ENCODE data around the gene ZDHHC11B.

ZDHHC11B gene

DNA sequence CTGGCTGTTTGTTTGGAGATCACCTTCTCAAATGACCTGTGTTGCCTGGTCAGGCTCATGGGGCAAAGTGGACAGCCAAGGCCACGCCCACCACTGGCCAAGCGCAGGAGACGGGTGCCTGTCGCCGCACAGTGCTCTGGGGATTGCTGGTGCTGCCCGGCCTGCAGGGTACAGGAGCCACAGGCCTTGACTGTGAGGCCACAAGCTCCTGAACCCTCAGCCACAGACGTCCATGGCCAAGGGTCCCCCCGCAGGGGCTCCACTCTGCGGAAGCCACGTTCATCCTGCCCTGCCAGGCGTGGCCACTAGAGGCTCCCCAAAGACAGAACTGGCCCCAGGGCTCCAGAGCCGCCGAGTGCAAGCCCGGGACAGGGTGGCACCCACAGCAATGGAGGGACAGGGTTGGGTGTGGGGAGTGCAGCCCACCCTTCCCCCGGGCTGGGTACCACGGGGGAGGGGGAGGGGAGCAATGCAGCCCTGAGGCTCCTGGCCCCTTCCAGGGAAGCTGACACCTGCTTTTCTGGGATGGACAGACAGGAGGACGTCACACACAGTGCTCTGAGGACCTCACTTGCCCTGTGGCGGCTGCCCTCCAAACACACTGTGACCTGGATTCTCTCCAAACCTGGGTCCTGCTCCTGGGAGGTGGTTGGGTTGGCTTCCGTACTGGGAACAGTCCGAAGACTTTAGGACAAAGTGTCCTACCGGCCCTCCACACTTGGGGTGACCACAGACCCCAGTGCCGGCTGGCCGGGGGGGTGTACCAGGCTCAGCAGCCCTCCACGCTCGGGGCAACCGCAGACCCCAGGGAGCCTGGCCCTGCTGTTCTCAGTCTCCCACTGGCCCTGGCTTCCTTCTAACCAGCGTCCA is 112.8 kb downstream of the ZDHHC11B start:
- no peak for FAIRE-seq

GRCh38 chr5:670396-671270 is 113.9 kb downstream of the ZDHHC11B start:
- no peak for FAIRE-seq

GRCh38 chr5:669842-670395 is 114.6 kb downstream of the ZDHHC11B start:
- no peak for FAIRE-seq

DNA sequence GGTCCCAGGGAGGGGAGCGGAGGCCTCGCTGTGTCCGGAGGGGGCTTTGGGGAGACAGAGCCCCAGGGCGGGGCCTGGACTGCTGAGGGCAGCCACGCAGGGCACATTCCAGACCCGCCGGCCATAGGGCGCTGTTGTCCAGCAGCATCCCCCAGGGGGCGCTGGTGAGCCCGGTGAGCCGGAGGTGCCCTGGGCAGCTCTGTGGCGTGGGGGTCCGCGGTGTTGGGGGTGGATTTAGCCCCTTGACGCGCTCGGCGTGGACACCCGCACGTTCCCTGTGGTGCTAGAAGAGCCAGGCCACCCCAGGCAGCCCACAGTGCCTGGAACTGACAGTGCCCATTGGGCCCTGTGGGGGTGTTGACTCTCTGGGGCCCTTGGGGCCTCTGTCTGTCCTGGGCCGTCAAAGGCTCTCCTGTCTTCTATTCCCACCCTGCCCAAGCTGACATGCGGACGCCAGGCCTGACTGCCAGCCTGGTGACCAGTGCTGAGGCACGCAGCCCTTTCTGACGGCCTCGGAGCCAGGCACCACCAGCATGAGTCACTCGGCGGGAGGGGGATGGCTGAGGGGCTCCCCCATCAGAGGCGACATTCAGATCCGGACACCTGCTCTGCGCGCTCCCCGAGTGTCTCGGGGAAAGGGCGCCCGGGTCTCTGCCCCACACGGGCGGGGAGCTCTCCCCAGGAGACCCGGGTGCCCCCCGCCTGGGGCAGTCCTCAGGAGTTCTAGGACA is 115.3 kb downstream of the ZDHHC11B start:
- FAIRE-seq: no peak

- FAIRE-seq: no peak
These were observed 116.1 kb downstream of the ZDHHC11B start for GRCh38 chr5:668283-668995.

DNA sequence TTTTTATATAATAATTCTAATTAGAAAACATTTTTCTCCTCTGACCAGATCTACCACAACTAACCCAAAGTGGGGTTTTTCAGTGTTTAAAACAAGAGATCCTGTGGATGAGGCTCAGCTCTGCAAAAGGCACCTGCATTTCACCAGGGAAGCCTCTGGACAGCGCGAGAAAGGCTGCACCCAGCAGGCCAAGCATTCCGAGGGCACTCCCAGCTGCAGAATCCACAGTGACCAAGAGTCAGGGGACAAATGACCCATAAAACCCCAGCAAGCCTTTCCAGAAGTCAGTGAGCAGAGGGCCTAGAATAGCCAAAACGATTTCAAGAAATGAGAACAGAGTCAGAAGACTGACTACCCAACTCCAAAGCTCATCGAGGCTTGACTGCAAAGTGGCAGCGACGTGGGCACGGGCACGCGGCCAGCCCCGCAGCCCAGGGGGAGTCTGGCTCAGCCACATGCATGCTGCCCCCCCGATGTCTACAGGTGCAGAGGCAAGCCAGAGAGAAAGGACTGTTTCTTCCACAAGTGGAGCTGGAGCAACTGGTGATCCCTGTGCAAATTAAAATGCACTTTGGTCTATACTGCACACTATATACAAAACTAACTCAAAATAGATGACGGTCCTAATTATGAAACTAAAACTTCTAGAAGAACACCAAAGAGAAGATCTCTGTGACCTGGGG is 117.6 kb downstream of the ZDHHC11B start:
- FAIRE-seq: no peak

- no peak for FAIRE-seq
These were observed 118.4 kb downstream of the ZDHHC11B start for GRCh38 chr5:665956-666711.

DNA sequence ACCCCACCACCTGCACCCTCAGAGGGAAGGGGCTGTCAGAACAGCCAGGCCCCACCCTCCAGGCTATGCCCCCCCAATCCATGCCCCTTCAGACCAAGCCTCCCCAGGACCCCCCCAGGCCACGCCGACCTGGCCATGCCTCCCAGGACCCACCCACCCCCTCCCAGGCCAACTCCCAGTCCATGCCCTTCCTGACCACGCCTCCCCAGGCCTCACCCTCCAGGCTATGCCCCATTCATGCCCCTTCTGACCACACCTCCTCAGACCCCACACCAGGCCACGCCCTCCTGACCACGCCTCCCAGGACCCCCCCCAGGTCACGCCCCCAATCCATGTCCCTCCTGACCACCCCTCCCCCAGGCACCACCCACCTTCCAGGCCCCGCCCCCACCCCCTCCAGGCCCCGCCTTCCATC is 119.0 kb downstream of the ZDHHC11B start:
- no peak for FAIRE-seq

GRCh38 chr5:664994-665360 is 119.6 kb downstream of the ZDHHC11B start:
- no peak for FAIRE-seq

- FAIRE-seq: no peak
These were observed 120.1 kb downstream of the ZDHHC11B start for GRCh38 chr5:664343-664993.

DNA sequence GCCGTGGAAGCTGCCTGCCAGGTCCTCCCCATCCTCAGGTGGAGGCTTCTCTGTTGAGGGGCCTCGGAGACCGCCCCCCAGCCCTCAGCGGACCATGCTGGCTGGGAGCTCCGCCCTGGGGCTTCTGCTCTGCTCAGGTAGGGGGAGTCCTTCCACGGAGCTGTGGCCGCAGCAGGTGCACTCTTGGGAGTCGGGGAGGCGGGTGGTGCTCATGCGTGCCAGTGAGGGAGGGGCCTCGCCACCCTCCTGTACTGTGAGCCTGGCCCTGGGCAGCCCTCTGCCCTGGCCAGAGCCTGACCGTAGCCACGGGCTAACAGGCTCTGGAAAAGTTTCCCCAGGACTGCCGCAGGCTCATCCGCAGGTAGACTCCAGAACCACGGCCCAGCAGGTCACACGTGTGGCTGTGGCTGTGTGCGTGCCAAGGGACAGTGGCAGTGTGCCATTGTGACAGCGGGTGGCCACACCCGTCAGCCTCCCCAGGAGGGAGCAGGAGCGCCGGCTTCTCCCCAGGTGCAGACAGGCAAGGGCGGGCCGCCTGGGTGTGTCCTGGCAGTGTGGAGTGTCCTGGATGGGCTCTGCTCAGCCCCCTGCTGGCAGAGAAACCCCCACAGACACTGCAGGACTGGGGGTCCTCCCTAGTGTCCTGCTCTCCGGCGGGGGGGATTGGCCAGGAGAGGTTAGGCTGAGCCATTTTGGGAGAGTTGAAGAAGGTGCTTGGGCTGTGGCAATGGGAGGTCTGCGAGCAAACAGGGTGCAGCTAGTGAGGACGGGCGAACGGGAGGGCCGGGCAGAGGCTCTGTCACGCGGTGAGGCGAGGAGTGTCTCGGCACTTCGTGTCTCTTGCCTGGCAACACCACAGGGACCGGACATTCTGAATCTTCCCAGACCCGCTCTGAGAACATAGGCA is 120.8 kb downstream of the ZDHHC11B start:
- no peak for FAIRE-seq

DNA sequence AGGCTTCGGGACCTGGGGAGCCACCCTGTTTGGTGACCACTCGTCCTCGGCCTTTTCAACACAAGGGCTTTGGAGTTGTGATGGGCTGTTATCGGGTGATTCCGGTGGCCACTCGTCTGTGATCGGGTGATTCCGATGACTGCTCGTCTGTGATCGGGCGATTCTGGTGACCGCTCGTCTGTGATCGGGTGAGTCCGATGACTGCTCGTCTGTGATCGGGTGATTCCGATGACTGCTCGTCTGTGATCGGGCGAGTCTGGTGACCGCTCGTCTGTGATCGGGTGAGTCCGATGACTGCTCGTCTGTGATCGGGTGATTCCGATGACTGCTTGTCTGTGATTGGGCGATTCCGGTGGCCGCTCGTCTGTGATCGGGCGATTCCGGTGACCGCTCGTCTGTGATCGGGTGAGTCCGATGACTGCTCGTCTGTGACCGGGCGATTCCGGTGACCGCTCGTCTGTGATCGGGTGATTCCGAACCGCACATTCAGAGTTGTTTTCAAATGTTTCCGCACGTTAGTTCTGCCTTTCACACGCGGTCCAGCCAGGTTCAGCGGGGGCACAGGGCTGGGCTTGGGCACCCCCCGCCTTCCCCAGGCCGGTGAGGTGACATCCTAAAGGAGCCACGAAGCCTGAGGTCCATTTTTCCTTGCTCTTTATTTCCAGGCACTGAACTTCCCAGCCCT is 121.6 kb downstream of the ZDHHC11B start:
- no peak for FAIRE-seq

DNA sequence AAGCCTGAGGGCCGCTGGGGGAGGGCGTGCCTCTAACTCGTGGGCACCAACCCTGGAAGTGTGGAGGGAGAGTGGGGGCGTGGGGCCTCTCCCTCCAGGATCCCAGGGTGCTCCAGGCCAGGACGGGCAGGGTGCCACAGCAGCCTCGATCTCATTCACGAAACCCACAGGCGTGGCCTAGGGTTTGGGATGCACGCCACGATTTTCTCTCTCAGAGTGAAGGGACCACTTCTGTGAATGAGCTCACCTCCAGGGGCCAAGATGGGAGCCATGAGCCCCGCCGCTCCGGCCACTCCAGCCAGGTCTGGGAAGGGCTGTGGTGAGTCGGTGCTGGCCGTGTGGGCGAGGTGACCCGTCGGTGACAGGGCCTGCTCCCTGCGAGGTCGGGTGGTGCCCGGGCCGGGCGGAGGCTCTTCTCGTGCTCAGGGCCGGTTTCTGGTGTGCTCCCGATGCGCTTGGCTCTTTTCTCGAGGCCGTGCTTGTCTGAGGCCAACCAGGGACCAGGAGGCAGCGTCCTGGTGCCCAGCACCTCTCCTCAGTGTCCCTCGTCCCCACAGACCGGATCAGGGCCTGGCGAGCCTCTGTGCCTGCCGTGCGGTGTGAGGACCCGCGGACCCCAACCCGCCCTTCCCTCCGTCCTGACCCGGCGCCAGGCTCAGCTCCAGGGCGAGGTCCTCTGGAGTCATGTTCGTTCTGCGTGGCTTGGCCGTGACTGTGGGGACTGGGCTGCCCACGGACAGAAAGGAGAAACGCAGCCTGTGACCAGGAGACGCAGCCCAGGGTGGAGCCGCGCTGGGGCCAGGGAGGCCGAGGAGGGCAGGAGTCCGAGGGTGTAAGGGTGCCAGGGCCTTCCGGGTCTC is 122.4 kb downstream of the ZDHHC11B start:
- FAIRE-seq: no peak

GRCh38 chr5:660491-661030 is 124.0 kb downstream of the ZDHHC11B start:
- no peak for FAIRE-seq

Measured in colon (tissue), 2 donors.